Smooth muscle cell of the pulmonary artery (primary cell): Measurements from ENCODE around the gene TMEM106C. TPM values are rescaled to one million over a fixed set of nuclear protein-coding genes. Genes with fewer than 3 reads are reported as not detected.

Source experiments
- total RNA-seq: library from RNA; depleted of rRNA; stranded (reverse); fragments of >200 nt; gene quantifications from 2 replicates; pipeline ENCODE4 v1.2.3, GENCODE V29; 2014

The TMEM106C gene, protein sequence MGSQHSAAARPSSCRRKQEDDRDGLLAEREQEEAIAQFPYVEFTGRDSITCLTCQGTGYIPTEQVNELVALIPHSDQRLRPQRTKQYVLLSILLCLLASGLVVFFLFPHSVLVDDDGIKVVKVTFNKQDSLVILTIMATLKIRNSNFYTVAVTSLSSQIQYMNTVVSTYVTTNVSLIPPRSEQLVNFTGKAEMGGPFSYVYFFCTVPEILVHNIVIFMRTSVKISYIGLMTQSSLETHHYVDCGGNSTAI
- 81.9 and 86.5 TPM in 2 replicates for total RNA-seq

DNA sequence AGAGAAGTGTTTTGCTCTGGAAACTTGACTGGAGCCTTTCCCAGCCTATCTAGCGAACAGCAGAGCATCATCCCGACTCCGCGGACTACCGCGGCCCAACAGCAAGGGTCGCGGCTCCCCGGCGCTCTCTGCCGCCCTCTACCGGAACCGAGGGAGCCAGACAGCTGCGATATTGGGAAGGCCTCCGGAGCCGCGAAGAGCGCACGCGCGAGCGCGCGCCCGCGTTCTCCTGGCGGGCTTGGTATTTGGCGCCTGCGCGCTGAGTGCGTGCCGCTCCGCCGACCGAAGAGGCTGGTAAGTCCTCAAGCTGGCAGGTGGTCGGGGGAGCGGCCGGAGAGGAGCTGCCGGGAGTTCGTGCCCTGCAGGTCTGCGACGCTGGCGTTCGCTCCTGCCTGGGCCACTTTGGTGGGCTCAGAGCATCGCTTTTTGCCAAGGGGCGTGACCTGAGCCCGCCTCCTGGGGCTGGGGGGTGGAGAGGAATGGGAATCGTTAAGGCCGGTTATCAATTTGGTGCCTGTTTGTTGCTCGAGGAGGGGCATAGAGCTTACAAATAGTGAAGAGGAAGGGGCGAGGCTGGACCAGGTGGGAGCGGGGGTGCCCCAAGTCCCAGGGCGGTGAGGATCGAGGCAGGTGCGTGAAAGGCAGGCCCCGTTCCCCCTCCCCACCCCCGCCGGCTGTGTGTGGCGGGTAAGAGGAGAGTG is at the start of gene TMEM106C:
TMEM106C (plus strand) TSS at position 257 of the 701 bp plus-strand sequence. CDS start 641 bp downstream, outside the sequence.

DNA sequence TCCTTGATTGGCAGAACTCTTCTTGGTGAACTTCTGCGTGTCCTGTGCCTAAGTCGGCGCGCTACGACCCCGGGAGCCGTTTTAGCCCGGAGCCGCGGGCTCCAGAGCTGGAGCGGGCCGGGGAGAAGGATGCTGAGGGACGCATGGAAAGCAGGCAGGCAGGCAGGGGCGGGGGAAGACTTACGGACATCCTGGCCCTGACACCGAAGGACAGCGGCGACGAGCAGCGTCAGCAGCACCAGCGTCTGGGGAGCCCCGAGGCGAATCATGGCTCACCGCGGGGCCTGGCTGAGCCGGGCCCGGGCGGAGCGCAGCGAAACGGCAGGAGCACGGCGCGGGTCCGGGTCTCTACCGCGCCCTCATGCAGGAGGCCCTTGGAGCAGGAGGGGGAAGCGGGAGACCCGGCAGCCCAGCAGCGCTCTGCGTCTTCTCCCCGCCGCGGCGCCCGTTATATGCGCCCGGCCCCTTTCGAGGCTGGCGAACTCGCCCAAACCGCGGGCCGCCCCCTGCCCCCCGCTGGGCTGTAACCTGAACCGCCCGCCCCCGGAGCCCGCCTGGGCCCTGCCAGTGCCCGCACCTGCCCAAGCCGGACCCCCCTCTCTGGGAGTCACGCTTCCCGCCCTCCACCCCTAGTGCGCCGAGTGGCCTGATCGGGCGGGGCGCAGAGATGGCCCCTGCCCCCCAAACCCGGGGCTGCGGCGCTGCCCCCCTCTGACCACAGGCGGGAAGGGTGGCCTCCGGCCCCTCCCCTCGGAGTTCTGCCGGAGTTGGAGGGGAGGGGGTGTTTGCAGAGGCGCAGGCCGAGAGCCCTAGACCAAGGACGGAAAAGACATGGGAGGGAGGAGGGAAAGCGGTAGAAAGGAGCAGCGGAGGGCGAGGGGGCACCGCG is 40.9 kb downstream of the TMEM106C start, which contains the start of gene COL2A1:
COL2A1 (minus strand) TSS at position 424 of the 889 bp plus-strand sequence; CDS start at position 269, 155 bp downstream.

Other genes starting within 250 kb of the TMEM106C start
- 0.40 and 0.52 TPM in 2 replicates for gene ENDOU, start 238.1 kb upstream of the TMEM106C start, total RNA-seq
- gene RAPGEF3, start 204.7 kb upstream of the TMEM106C start, total RNA-seq: 3.9 and 5.6 TPM in 2 replicates
- gene SLC48A1, start 190.4 kb upstream of the TMEM106C start, total RNA-seq: 22.9 and 23.5 TPM in 2 replicates
- gene HDAC7, start 143.7 kb upstream of the TMEM106C start, total RNA-seq: 46.5 and 62.4 TPM in 2 replicates
- gene VDR, start 58.6 kb upstream of the TMEM106C start, total RNA-seq: 13.0 and 13.6 TPM in 2 replicates
- not detected in 2 replicates for gene COL2A1, start 40.9 kb downstream of the TMEM106C start, total RNA-seq
- 11.0 and 11.4 TPM in 2 replicates for gene SENP1, start 142.5 kb downstream of the TMEM106C start, total RNA-seq
- 85.8 and 115 TPM in 2 replicates for gene PFKM, start 155.8 kb downstream of the TMEM106C start, total RNA-seq
- gene ASB8, start 193.9 kb downstream of the TMEM106C start, total RNA-seq: 12.4 and 18.4 TPM in 2 replicates
- gene CCDC184, start 220.0 kb downstream of the TMEM106C start, total RNA-seq: 1.9 and 2.2 TPM in 2 replicates
- not detected in 2 replicates for gene OR10AD1, start 239.7 kb downstream of the TMEM106C start, total RNA-seq